GM19193 (cell line): ENCODE measurements around the gene LTF.

Experiments used
- POLR2A ChIP-seq: IDR thresholded peaks from 4 replicates; pipeline ENCODE4 v1.6.1; 2011; ENCODE audit not compliant: insufficient read depth, insufficient read length; ENCODE audit errors: extremely low read depth

LTF gene

GRCh38 chr3:46482632-46483350, 18.1 kb upstream of the LTF start:
- TF ChIP-seq POLR2A, result no peak

GRCh38 chr3:46481636-46482035, 16.9 kb upstream of the LTF start:
- TF ChIP-seq POLR2A, result no peak

DNA sequence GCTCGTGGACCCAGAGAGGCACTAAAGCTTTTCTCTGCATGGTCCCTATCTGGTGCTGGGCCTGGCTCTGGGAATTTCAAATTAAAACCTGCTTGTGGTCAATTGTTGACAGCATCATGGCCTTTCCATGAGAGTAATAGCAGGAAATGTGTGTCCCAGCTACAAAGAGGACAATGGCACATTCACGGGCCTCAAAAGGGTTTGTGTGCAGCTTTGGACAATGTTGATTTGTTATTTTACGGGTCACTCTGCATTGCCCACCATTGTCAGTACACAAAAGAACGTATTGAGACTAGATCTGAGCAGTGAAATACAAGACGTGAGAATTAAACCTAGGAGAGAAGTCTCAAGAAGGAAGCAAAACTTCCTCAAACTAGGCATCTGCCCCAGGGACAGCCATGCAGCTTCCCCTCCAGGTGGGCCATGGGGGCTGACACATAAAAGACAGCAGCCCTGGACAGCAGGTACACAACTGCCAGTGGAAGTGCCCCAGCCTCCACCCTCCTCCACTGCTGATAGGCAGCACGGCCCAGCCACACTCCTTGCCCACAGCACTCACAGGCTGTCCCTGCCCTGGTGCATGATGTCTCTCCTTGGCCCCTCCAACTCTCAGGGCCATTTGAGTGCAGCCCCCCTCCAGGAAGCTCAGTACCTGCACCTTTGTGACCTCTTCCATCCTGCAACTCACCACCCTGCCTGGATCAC, 15.9 kb upstream of the LTF start:
- no peak for TF ChIP-seq POLR2A

DNA sequence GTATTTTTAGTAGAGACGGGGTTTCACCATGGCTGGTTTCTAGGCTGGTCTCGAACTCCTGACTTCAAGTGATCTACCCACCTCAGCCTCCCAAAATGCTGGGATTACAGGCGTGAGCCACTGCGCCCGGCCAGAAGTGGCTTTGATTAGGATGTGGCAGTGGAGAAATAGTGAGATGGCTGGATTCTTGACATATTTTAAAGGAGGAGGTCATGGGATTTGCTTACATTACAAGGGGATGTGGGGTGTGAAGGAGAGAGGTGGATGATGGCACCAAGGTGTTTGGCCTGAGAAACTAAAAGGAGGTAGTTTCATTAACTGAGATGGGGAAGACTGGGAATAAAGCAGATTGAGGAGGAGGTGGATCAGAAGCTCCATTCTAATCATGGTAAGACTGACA, 15.0 kb upstream of the LTF start:
- no peak for TF ChIP-seq POLR2A

GRCh38 chr3:46479021-46479420, 14.3 kb upstream of the LTF start:
- no peak for TF ChIP-seq POLR2A

- no peak for TF ChIP-seq POLR2A
These were observed 13.6 kb upstream of the LTF start for GRCh38 chr3:46478341-46478740.

GRCh38 chr3:46477756-46478155, 13.1 kb upstream of the LTF start:
- TF ChIP-seq POLR2A, result no peak

DNA sequence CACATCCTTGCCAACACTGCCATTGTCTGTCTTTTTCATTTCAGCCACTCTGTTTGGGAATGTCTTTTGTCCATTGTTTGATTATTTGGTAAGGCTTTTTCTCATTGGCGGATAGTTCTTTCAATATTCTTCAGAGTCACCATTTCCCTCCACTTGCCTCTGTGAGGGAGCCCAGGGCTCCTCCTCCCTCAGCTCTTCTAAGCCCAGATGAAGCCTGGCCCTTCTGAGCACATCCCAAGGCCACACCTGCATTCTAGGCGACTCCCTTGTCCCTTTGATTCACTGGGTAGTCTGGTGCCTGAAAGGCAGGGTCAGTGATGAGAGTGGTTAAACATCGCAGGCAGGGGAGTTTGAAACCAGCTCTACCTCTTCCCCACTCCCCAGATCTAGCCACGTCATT, 12.4 kb upstream of the LTF start:
- no peak for TF ChIP-seq POLR2A

DNA sequence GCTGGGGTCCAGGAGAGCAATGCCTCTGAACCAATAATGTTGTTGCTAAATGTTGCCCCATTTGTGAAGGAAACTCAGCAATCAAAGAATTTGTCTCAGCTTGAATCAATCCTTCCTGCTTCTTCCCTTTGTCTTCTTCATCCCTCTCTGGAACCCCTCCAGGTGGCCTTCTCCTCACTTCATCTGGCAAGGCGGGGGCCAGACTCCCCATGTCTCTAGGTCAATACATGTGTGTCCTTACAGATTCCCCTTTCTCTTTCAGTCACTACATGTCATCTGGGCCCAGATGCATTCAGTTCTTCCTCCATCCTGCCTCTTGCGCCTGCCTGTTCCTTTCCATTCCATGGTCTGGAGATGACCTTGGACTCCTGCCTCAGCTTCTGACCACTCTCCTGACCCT, 8.0 kb upstream of the LTF start:
- no peak for TF ChIP-seq POLR2A

DNA sequence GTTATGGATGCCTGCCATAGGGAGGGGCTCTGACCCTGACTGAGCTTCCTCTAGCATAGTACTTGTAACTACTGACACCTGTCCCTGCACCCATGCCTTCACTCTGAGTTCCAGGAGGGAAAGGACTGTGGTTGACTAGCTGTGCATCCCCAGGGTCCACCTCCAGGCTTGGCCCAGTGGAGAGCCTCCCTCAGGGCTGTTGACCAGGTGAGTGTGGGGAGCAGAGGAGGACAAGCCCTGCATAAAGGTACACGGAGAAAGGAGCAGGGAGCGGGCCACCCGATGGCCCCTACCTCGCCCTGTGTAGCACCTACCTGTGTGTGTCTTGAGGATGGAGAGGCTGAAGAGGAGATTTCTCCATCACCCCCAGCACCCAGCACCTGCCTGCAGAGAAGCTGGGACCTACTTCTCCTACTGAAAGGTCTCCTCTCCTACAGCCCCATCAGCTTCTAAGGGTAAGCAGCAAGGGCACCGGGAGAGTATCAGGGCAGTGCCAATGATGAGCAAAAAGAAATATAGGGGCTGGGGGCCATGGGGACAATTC, 6.7 kb upstream of the LTF start:
- no peak for TF ChIP-seq POLR2A

DNA sequence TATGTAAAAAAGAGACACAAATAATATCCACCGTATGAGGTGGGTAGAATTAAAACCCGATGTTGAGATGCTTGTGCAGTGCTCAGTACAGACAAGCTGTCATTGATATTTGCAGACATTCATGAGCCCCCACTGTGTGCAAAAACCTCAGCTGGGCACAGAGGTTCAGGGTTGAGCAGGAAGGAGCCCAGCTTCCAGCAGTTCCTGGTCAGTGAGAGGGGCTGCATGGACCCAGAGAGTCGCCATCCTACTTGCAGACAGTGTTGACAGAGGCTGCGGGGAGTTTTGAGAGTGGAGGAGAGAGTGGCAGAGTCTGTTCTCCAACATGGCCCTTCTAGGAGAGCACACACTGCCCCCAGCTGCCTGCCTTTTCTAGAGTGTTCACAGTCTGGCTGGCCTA, 6.1 kb upstream of the LTF start:
- TF ChIP-seq POLR2A, result no peak

- no peak for TF ChIP-seq POLR2A
These were observed 5.1 kb upstream of the LTF start for GRCh38 chr3:46469680-46470357.

DNA sequence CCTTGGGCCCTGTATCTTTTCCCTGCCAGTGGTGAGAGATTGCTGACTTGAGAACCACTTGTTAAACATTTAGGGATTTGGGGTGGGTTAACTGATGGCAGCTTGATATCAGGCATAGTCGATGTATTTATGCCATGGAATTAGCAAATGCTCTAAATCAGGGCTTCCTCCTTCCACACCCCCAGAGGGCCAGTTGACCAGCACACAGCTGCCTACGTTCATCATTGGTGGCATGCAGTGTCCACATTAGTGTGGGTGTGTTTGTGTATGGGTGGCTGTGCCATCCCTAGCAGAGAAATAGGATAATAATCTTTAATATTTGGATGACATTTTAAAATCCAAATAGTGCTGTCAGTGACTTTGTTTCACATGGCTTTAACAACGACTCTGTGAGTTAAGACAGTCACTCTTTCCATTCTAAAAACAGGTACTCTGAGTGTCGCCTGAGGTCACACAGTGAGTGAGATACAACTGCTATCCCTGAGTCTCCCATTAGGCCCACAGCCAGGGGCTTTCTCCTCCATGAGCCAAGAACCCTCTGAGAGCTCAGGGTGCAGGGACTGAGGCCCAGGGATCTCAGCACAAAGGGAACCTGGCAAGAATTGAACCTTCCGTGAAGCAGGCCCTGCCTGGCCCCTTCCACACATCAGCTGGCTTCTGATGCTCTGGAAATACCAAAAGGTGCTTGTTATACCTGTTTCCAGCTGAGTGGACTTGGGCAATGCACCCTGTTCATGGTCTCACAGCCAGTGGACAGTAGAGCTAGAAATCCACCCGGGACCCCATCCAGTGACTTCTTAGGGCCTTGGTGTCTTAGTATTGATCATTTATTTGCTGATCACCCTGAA, 4.3 kb upstream of the LTF start:
- no peak for TF ChIP-seq POLR2A

DNA sequence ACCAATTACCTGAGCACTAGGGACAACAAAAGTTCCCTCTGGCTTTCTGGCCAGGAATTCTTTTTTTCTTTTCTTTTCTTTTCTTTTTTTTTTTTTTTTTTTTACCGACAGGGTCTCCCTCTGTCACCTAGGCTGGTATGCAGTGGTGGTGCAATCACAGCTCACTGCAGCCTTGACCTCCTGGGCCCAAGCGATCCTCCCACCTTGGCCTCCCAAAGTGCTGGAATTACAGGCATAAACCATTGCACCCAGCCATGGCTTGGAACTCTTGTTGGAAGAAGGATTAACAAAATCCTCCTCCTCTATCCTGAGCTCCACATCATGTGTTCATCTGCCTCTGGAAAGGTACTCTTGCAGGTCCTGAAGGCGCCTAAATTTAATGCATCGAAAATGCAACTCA, 2.9 kb upstream of the LTF start:
- no peak for TF ChIP-seq POLR2A
